GM18498 (cell line): ENCODE results near the gene IRX3.

ENCODE experiments used
- ATAC-seq: cut with Tn5 transposase; IDR thresholded peaks from one replicate; pipeline ENCODE4 v1.9.1; 2021; ENCODE audit warnings: mild to moderate bottlenecking, moderate library complexity; ENCODE audit not compliant: unreplicated experiment

The IRX3 gene

DNA sequence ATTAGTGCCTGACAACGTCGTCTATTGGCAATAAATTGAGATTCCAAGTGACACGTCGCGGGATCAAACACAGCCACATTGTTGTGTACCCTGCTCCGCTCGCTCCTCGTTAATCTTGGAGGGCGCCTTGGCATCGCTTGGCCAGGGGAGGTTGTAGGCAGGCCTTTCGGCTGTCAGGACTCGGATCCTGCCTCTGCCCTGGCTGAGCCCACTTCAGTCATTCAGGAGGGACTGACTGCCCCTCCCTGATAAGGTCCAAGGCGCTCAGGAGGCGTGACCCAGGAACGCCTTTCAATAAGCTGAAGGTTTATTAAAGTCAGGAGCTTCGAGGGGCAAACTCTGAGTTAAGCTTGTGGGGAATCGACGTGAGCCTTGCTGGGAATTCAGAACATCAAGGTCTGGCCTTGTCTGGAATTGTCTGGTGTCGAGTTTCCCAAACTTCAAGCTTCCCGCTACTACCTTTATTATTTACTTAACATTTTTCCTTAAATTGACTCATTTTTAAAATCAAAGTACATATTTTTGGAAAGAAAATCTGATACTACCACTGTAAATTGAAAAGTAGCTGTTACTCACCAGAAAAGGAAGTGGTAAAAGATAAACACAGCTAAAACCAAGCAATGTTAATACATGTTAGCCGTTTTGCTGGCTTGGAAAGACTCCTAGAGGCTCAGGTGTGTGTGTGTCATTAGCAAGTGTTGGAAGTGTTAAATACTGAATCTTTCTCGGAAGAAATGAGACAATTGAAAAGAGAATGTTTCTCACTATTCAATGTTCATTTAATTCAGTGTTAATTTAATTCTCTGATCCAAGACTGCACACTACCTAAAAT, 5.3 kb upstream of the IRX3 start:
- ATAC-seq, result no peak

DNA sequence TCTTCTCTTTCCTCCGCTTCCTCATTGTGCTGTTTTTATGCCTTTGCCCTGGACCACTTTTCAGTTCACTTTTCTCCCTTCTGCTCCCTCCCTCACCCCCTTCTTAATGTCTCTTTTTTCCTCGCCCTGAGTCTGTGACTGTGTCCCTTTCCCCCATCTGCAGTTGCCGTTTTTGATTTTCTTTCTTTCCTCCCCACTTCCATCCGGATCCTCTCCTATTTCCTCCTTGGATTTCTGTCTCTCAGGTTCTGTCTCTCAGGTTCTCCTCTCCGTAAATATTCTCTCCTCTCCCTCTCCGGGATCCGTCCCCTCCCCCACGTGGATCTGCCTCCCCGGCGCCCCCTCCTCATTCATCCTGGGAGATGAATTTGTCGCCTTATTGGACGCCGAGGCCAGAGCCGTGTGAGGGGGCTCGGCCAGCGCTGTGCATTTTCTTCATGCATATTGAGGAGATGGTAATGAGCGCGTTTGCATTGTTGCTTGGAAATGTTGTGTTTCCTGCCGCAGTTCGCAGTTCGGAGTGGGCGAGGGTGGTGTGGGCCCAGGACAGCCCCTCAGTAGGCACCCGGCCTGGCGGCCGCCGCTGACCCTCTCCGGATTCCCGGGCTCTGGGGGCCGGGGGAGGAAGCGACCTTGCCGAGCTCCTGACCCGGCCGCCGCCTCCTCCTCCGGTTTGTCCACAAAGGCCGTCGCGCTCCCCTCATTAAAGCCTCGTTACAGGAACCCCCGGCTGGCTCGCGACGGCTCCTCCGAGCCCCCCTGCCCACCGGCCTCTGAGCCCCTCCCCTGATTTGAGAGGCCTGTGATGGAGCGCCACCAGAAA, 4.5 kb upstream of the IRX3 start:
- ATAC-seq, result no peak

DNA sequence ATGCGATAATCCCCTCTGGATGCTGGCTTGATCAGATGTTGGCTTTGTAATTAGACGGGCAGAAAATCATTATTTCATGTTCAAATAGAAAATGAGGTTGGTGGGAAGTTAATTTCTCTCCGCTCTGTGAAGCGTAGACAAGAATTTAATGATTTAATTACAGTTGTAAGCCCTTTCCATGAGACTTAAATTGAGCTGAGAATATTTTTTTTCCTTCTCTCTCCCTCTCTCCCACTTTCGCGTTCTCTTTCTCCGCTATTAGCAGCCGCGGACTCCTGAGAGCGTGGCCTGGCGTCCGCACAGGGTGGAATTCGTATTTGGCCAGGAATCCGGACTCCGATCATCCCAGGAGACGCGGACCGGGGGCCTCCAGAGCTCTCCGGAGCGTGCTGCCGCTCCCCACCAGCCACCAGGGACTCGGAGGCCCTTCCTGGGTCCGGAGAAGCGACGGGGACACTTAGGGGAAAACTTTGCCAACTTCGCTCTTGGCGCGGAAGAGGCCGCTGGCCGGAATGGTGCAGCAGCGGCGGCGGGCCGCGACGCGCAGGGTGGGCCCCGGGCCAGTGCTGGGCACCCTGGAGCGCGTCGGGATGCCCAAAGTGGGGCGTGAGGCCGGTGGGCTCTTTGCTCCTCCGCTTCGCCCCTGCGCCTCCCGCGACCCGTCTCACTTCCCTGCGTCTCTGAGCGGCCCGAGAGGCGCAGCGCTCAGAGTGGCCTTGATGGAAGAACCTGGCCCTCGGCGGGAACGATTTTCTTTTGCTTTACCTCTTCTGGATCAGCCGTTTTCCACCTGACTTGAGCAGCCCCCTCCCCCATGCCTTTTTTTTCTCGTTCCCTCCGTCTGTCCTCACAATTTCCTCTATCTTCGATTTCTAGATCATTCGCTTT, 3.6 kb upstream of the IRX3 start:
- no peak for ATAC-seq

DNA sequence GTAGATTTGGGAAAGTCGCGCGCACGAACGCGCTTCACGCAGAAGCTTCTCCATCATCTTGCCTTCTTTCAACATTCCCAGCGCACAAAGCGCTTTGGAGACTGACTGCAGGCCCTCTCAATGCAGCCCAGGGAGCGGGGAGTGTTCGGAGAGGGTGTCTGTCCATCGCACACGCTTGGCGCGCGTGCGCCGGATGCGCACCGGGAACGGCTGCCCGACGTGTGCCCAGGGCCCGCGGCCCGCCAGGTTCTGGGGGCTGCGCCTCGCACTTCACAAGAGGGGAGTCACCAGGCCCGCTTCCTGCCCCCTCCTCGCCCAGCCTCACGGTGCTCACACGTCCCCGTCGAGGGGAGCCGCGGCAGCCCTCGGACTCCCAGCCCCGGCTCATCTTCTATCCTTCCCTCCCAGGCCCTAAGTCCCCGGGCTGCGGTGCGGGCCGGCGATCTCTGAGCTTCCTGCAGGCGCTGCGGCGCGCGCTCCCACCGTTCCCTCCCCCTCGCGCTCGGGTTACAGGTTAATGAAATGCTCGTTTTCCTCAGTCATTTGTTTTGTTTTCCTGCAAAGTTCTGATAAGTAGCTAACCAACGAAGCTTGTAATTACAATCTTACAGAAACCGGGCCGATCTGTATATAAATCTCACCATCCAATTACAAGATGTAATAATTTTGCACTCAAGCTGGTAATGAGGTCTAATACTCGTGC, 2.8 kb upstream of the IRX3 start:
- no peak for ATAC-seq

DNA sequence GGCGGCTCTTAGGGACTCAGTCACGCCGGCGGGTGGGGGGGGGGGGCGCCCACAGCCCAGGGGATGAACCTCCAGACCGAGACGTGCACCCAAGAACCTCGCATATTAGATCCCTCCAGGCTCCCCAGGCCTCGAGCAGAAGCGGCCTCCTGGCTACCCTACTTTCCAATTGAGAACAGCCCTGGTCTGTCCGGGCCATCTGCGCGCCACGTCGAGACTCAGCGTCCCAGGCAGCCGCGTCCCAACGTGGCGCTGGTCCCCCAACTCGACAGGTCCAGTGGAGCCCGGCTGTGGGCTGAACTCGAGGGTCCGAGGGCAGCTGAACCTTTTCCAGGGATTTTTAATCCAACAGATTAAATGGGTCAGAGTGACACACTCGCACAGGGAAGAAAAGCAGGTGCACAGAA, 2.3 kb upstream of the IRX3 start:
- no peak for ATAC-seq

DNA sequence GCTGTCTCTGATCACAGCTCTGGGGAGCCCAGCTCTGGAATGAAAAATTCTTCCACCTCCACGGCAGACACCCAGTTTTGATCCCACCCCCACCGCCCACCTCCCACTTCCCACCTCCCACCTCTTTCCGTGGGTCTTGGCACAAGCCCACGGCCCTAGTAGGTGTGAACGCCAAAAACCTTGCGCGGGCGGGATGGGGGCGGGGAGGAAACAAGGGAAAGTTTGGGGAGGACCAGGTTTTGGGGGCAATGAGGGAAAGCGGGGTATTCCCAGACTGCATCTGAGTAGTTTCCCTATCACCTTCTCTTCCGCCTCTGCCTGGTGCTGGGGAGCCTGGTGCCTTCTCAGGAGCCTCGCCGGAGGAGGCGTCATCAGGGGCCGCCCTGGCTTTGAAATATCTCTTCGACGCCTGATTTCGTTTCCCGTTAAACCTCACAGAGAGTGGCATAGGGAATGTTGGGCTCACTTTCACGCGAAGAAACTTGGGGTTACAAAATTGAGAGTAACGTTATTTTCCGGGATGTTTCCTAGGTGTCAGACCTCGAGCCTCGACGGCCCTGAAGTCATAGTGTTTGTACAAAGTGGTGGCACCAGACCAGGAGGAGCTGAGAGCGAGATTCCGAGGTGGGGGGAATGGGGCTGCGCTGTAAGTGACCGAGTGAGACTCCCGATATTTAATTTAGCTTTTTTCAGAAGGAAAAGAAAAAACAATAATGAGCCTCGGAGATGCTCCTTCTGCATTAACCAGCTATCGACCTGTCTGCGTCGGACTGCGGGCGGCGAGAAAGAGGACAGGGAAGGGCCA, 1.6 kb upstream of the IRX3 start:
- ATAC-seq, result no peak

DNA sequence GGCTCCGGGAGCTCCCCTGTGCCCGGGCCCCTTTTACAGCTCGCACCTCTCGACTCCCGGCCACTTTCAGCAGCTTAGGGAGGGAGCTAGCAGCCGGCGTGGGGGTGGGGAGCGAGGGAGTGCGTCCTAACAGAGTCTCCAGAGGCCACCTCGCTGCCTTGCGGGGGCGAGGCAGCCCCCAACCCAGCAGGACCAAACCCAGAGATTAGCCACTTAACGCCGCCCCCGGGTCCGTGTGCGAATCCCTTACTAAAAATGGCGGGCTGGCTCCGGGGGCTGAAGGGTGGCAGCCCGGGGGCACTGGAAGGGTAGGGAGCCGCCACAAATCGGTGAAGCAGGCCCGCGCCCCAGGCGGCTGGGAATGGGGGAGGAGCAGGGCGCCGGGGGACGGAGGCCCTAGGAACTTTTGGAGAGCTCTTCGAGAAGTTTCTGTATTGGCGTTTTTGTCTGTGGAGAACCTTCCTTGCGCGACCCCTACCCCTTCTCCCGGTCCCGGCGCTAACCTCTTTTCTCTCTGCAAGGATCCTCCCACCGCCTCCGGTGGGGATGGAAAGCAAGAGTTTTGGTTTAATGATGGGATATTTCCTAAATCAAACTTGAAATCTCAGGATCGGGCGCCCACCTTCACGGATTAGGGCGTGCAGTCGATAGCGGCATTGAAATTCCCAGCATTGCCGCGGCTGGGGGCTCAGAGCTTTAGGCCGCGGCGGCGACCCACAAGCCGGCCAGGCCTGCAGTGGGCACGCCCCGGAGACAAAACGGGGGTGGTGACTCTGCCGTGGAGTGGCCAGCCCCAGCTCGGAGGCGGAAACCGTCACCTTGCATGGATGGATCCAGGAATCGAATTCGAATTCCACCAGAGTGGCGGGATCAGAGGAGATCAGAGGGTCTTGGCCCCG, 793 bp upstream of the IRX3 start:
- no peak for ATAC-seq

DNA sequence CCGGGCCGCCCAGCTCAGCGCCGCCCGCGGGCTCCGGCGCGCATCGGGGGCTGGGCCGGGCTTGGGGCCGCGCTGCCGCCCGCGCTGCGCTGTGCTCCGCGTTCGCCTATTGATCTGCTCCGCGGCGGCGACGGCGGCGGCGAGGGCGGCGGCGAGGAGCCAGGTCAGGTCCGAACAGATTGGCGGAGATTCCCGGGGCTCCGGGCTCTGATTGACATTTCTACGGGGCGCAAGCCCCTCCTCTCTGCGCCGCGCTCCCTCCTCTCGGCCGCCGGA, 559 bp downstream of the IRX3 start:
- no peak for ATAC-seq

DNA sequence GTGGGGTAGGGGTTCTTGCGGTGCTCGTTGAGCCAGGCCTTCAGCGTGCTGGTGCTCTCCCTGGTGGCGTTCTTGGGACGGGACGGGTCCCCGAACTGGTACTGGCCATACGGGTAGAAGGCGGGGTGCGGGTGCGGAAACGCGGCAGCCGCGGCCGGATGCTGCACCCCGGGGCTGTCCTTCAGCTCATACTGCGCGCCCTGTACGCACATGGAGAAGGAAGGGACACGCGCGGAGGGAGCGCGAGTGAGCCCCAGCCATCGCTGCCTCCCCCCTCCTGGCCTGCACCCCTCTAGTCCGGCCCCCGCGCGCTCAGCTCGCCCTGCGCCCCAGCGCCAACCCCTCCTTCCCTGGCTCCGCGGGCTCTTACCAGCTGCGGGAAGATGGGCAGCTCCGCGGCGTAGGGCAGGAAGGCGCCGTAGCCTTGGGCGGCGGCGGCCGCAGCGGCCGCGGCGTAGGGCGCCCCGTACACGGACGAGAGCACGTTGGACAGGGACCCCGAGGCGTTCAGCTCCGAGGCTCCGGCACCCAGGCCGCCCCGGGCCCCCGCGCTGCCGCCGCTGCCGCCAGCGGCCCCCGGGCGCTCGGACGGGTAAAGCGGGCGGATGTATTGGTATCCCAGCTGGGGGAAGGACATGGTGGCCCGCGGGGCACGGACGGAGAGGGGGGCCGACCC, 1.0 kb downstream of the IRX3 start:
- no peak for ATAC-seq

DNA sequence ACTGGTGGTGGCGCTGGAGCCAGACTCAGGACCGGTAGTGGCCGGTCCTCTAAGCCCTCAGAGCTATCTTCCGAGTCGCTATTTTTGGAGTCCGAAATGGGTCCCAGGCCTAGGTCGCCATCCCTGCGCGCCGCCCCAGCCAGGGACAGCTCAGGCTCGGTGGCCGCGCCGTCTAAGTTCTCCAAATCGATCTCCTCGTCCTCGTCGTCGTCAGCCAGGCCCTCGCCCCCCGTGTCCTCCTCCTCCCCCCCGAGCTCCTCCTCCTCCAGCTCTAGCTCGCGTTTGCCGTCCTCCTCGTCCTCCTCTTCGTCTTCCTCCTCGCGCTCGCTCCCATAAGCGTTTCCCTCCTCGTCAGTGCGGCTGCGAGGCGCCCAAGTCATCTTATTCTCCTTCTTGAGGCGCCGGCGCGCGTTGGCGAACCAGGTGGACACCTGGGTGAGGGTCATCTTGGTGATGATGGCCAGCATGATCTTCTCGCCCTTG, 1.6 kb downstream of the IRX3 start:
- ATAC-seq, result no peak

DNA sequence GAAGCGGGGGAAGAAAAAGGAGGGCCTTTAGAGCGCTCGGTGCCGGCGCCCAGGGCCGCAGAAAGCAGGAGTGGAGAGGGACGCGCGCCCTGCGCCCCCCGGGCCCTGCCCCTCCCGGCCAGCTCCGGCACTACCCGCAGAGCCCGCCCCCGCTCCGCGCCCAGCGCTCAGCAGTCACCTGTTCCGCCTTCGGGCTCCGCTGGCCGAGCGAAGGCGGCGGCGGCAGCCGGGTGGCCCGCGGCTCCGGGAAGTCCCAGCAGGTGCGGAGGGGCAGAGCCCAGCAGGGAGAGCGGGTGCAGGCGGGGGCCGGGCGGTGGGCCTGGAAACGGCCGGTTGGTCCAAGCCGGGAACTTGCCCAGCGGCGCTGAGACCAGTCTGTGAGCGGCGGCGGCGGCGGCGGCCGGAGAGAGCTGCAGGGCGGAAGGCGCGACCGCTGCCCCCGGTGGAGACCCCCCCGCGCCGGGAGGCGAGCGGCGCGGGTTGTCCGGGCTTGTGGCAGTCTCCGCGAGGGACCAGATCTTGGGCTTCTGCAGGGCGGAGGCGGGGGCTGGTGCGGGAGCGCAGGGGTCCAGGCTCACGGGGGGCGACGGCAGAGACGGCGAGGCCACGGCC, 2.2 kb downstream of the IRX3 start:
- ATAC-seq, result no peak

DNA sequence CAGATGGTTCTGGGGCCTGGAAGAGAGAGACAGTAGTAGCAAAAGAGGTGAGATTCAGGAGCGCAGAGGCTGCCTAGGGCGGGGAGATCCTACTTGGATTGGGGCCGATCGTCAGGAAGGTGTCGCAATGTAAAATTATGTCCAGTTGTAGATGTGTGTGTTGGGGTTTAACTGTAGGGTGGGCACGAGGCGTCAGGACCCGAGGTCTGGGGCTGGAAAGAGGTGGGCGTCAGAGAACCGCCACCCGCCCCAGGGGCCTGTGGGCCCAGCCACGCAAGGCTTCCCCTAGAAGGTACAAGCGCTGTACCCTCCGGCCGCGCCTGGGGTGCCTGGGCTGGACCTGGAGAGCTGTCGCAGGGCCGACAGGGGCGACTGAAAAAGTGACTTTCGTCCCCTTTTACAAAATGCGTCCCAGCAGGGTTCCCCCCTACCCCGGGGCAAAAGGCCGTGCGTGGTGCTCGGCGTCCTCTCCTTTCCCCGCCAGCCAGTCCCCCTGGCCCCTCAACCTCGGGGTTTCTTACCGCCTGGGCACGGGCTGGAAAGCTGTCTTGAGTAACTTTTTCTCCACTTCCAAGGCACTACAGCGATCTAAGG, 2.8 kb downstream of the IRX3 start:
- ATAC-seq, result no peak

DNA sequence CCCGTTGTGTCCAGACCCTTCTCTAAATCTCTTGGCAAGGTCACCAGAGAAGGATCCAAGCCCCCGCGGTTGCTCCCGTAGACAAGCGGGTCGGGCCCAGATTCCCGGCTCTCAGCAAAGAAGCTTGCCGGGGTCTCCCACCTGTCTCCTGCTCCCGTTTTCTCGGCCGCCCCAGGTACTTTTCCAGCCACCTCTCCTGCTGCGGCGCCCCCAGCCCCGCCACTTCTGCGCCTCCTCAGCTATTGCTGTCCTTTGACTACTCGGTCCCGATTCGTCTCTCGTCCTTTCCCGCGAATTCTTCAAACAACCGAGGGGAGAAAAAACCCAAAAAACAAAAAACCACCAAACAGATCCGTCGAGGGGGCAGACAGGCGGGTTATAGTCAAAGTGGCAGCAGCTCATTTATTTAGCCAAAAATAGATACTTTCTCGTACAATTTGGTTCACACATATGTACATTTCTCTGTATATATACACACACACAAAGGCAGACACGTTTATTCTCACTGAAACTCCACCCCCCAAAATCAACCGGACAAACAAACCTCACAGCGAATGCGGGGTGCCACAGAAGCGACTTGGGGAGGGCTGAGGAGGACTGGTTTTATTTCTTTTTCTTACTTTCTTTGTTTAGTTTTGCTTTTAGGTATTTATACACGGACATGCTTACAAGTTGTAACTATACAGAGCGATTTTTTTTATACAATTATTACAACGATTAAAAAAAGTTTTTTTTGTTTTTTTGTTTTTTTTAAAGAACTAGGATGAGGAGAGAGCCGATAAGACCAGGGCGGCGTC, 3.5 kb downstream of the IRX3 start:
- ATAC-seq, result no peak

DNA sequence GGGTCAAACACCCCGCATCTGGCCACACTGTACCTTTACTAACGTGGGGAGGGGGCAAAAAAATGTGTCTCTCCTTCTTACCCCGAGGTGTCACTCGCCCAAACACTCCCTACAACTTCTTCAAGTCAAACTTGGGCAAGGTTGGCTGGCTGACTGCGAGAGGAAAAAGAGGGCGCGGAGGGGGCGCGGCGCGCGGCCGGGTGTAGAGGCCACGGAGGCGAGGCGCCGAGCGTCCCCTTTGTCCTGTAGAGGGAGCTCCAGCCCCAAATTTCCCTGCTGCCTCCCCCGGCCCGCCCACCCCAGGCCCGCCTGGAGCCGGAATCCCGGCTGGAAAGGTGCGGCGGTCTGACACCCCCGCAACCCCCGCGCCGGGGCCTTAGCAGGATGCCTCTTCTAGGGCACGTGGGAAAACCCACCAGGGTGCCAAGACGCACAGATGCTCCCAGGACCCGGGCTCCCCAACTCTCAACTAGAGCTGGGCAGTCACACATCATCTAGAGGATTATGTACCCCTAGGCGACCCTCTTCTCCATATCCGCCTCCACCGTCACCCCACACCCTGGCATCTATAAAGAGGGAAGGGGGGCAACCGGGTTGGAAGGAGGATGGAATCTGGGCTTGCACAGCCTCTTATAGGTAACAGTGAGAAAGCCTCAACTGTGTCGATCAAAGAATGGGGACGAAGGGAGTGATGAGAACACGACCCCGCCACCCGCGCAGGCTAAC, 4.2 kb downstream of the IRX3 start:
- ATAC-seq, result no peak

DNA sequence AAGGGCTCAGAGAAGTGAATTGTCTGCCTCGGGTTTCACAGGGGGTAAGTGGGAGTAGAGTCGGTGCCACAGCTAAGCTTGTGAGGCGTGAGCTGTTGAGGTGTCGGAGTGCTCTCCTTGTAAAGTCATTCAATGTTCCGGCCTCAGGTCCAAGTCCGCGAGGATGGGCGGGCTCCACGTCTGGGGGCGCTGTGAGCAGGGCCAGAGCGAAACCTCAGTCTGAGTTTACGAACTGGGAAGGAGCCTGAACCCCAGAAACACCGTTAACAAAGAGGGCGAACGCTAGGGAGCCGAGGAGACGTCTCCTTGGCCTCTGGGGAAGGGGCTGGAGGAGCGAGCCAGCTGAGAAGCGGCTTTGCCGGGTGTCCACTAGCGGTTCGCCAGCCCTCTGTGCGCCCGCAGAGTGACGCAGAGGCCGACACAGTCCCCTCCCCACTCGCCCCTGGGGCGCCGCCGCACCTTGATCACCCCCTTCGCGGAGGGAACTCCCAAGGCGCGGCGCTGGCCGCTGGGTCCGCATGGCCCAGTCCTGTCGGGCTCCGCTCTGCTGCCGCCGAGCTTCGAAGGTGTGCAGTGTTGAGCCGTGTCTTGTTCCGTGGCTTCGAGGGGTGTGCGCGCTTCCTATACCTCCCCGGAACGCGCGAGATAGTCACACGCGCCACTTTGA, 4.9 kb downstream of the IRX3 start:
- no peak for ATAC-seq

DNA sequence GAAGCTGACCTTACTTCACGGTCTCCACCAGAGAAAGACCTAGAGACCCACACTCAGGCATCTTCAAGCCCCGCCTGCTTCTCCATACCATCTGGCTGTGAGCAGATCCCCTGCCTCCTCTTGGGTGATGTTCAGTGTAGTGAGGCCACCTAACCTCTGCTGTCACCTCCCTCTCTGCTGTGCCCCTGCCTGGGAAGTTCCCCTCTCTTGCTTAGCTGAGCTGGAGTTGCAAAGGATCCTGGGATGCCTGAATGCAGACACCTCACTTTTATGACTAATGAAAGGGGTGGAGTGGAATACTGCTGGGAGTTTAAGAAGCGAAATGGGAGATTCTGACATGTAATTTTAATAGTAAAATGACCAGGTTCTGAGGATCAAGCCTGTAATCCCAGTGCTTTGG, 5.8 kb downstream of the IRX3 start:
- ATAC-seq, result no peak
